ENCODE results near the gene DHTKD1.

- TF ChIP-seq POLR2A (IDR thresholded peaks at IDR 0.05) (no peak), CTCF (IDR thresholded peaks at IDR 0.05) (no peak)
These were observed 7.6 kb upstream of the DHTKD1 start for GRCh38 chr10:12061124-12061523.

Measured in heart left ventricle (tissue), 13 donors.